Gastroesophageal sphincter (tissue), 4 donors: Measurements from ENCODE around the gene RAP1GAP. TPM values are rescaled to one million over a fixed set of nuclear protein-coding genes. Genes with fewer than 3 reads are reported as not detected.

Experiments
- ATAC-seq: fragments of 150-250 bp; one replicate; pipeline ENCODE4 v1.9.1; 2016; ENCODE audit warnings: mild to moderate bottlenecking, moderate library complexity
- H3K27ac ChIP-seq, 4 donors: fragments of 200-600 bp; sonication (generic) in 3 of 4; 1 replicate in 3 of 4; 2 replicates in 1 of 4; pipeline ENCODE4 v1.5.1; 2016 to 2019
- H3K27me3 ChIP-seq: fragments of 200-600 bp; sonication (generic); one replicate; pipeline ENCODE4 v1.5.1; 2019
- H3K36me3 ChIP-seq, 2 donors: fragments of 200-600 bp; sonication (generic); one replicate each; pipeline ENCODE4 v1.5.1; 2019; ENCODE audit warnings: control low read depth in 1 of 2
- H3K4me1 ChIP-seq, 3 donors: fragments of 200-600 bp; sonication (generic); 1 replicate in 2 of 3; 2 replicates in 1 of 3; pipeline ENCODE4 v1.5.1; 2016 to 2019; ENCODE audit warnings: control low read depth in 2 of 3
- H3K4me3 ChIP-seq, 2 donors: fragments of 200-600 bp; sonication (generic); one replicate each; pipeline ENCODE4 v1.5.1; 2019; ENCODE audit warnings: mild to moderate bottlenecking in 1 of 2, moderate library complexity in 1 of 2
- H3K9me3 ChIP-seq, 3 donors: fragments of 200-600 bp; sonication (generic); one replicate each; pipeline ENCODE4 v1.5.1; 2017 to 2019; ENCODE audit warnings: control low read depth in 2 of 3
- CTCF ChIP-seq, 4 experiments: fragments of 200-600 bp in 2 of 4; fragments of 450-650 bp in 2 of 4; sonication (generic) in 1 of 4; IDR thresholded peaks; one replicate each; pipeline ENCODE4 v1.5.1; 2017 to 2019; ENCODE audit warnings: antibody characterized with exemption in 4 of 4, mild to moderate bottlenecking in 2 of 4, moderate library complexity in 2 of 4
- EP300 ChIP-seq: sonication (generic); formaldehyde crosslinking; IDR thresholded peaks from one replicate; pipeline ENCODE4 v1.6.1; 2017; ENCODE audit warnings: antibody characterized with exemption, mild to moderate bottlenecking
- POLR2A ChIP-seq, 2 donors: fragments of 450-650 bp; IDR thresholded peaks; one replicate each; pipeline ENCODE4 v1.6.1; 2017; ENCODE audit warnings: antibody characterized with exemption in 2 of 2, mild to moderate bottlenecking in 2 of 2, moderate library complexity in 1 of 2
- POLR2AphosphoS5 ChIP-seq: sonication (generic); formaldehyde crosslinking; IDR thresholded peaks from one replicate; pipeline ENCODE4 v1.6.1; 2017; ENCODE audit warnings: antibody characterized with exemption
- WGBS, 2 donors: methylation state at CpG; one replicate each; pipeline ENCODE4 v1.1.5; 2018; ENCODE audit warnings: low coverage in 1 of 2; 5-methylcytosine and 5-hydroxymethylcytosine counted together
- total RNA-seq, 4 donors: library from RNA; depleted of rRNA; stranded (reverse); fragments of >200 nt; gene quantifications; one replicate each; pipeline ENCODE4 v1.1.0, GENCODE V29; 2016

The RAP1GAP gene
- total RNA-seq, 4 donors from 2014 or later: 0.12 to 2.3 TPM; not detected in 2

- no peaks in the 10 kb centered on the region for H3K9me3 ChIP-seq
- no peaks in the 10 kb centered on the region for H3K36me3 ChIP-seq
- H3K4me1 ChIP-seq: peaks cover 0 to 10% (median 2%) of the 10 kb centered on the region in 3 donors
- H3K27me3 ChIP-seq: peaks cover 28% of the 10 kb centered on the region
- no peak overlapping the region for H3K27ac ChIP-seq
- WGBS, 2 donors: 60% methylated on average over 3 of the region's 3 CpGs; no CpG with 5 or more reads in 1 of the 2 donors
- ATAC-seq: no peak
- TF ChIP-seq POLR2A (IDR thresholded peaks at IDR 0.05) (no peak), EP300 (no peak), POLR2AphosphoS5 (no peak), CTCF (IDR thresholded peaks at IDR 0.05) (no peak)
- H3K4me3 ChIP-seq: no peak overlapping the region
Observed at GRCh38 chr1:21579791-21580190, 89.4 kb downstream of the RAP1GAP start.

- Histone ChIP-seq H3K27ac (no peak overlapping the region), H3K9me3 (no peaks in the 10 kb centered on the region), H3K4me3 (no peak overlapping the region), H3K27me3 (peaks cover 13% of the 10 kb centered on the region), H3K4me1 (peaks cover 0 to 24% (median 5%) of the 10 kb centered on the region in 3 donors), H3K36me3 (no peaks in the 10 kb centered on the region)
- TF ChIP-seq EP300 (no peak), POLR2A (IDR thresholded peaks at IDR 0.05) (no peak), POLR2AphosphoS5 (no peak), CTCF (IDR thresholded peaks at IDR 0.05) (no peak)
- 74 to 87% methylated on average over 3 to 4 of the region's 9 CpGs for WGBS, 2 donors
- no peak for ATAC-seq
Observed at GRCh38 chr1:21577933-21578332, 91.2 kb downstream of the RAP1GAP start.

GRCh38 chr1:21577324-21577723 is 91.8 kb downstream of the RAP1GAP start:
- Histone ChIP-seq H3K9me3 (peaks cover 0 to under 1% (median 0%) of the 10 kb centered on the region in 3 donors), H3K4me1 (peaks cover 0 to 24% (median 5%) of the 10 kb centered on the region in 3 donors), H3K4me3 (no peak overlapping the region), H3K27ac (no peak overlapping the region), H3K36me3 (no peaks in the 10 kb centered on the region), H3K27me3 (peaks cover 7% of the 10 kb centered on the region)
- no peak for TF ChIP-seq POLR2A (IDR thresholded peaks at IDR 0.05)
- 97% methylated on average over 6 of the region's 26 CpGs; no CpG with 5 or more reads in 1 of the 2 donors for WGBS, 2 donors
- ATAC-seq: no peak

- no peak for ATAC-seq
- TF ChIP-seq POLR2A (IDR thresholded peaks at IDR 0.05) (no peak), CTCF (IDR thresholded peaks at IDR 0.05) (no peak), POLR2AphosphoS5 (no peak), EP300 (no peak)
Observed at GRCh38 chr1:21576798-21577187, 92.4 kb downstream of the RAP1GAP start.

GRCh38 chr1:21576031-21576797 is 92.9 kb downstream of the RAP1GAP start:
- WGBS, 2 donors: 72 to 96% methylated on average over 4 to 6 of the region's 7 CpGs
- H3K4me1 ChIP-seq: peaks cover 0 to 24% (median 5%) of the 10 kb centered on the region in 3 donors
- no peak for ATAC-seq

More at GRCh38 chr1:21576798-21577187, 92.4 kb downstream of the RAP1GAP start:
- Histone ChIP-seq H3K36me3 (no peaks in the 10 kb centered on the region), H3K27ac (no peak overlapping the region), H3K4me1 (peaks cover 0 to 24% (median 5%) of the 10 kb centered on the region in 3 donors), H3K27me3 (peaks cover 5% of the 10 kb centered on the region), H3K9me3 (peaks cover 0 to 6% (median 0%) of the 10 kb centered on the region in 3 donors), H3K4me3 (no peak overlapping the region)
- WGBS, 2 donors: 79 to 91% methylated on average over 3 to 5 of the region's 5 CpGs

More at GRCh38 chr1:21576031-21576797, 92.9 kb downstream of the RAP1GAP start:
- TF ChIP-seq POLR2A (IDR thresholded peaks at IDR 0.05) (no peak), EP300 (no peak), POLR2AphosphoS5 (no peak), CTCF (IDR thresholded peaks at IDR 0.05) (no peak)
- no peak overlapping the region for H3K27ac ChIP-seq
- peaks cover 5% of the 10 kb centered on the region for H3K27me3 ChIP-seq
- peaks cover 0 to 6% (median 0%) of the 10 kb centered on the region in 3 donors for H3K9me3 ChIP-seq
- no peak overlapping the region for H3K4me3 ChIP-seq
- H3K36me3 ChIP-seq: no peaks in the 10 kb centered on the region
